Ovary (tissue), 9 donors: ENCODE measurements around the gene SH3GL3. TPM values are rescaled to one million over a fixed set of nuclear protein-coding genes. Genes with fewer than 3 reads are reported as not detected.

Experiments
- DNase-seq, 5 donors: peaks; one replicate each; pipeline ENCODE4 v3.0.0-alpha.2; 2019 to 2020
- H3K27ac ChIP-seq, 2 donors: fragments of 200-600 bp; one replicate each; pipeline versions ENCODE4 v1.5.1 to v1.8.0; 2019 to 2022
- H3K27me3 ChIP-seq: fragments of 200-600 bp; one replicate; pipeline ENCODE4 v1.8.0; 2022
- H3K36me3 ChIP-seq: fragments of 200-600 bp; sonication (generic); one replicate; pipeline ENCODE4 v1.5.1; 2019
- H3K4me1 ChIP-seq: one replicate; pipeline ENCODE4 v1.8.1; 2013; ENCODE audit warnings: mild to moderate bottlenecking, moderate library complexity; ENCODE audit not compliant: insufficient read depth
- H3K4me3 ChIP-seq: fragments of 200-600 bp; sonication (generic); one replicate; pipeline ENCODE4 v1.5.1; 2017
- H3K9me3 ChIP-seq, 2 donors: fragments of 200-600 bp in 1 of 2; sonication (generic) in 1 of 2; one replicate each; pipeline versions ENCODE4 v1.5.1 to v1.8.1; 2013 to 2019; ENCODE audit warnings: mild to moderate bottlenecking in 1 of 2, moderate library complexity in 1 of 2
- CTCF ChIP-seq, 3 donors: fragments of 450-650 bp in 2 of 3; fragments of 200-600 bp in 1 of 3; IDR thresholded peaks; one replicate each; pipeline versions ENCODE4 v1.5.1 to v1.8.0; 2016 to 2022; ENCODE audit warnings: antibody characterized with exemption in 3 of 3, mild to moderate bottlenecking in 1 of 3
- EP300 ChIP-seq: sonication (generic); formaldehyde crosslinking; IDR thresholded peaks from one replicate; pipeline ENCODE4 v1.6.1; 2017; ENCODE audit warnings: antibody characterized with exemption
- POLR2A ChIP-seq: fragments of 450-650 bp; IDR thresholded peaks from one replicate; pipeline ENCODE4 v1.6.1; 2017; ENCODE audit warnings: antibody characterized with exemption, mild to moderate bottlenecking, moderate library complexity
- WGBS, 3 donors: extraction: QIAGEN DNeasy Blood & Tissue Kit in 1 of 3; methylation state at CpG; one replicate each; pipeline versions ENCODE4 v1.1.5 to v1.1.7; 2013 to 2017; 5-methylcytosine and 5-hydroxymethylcytosine counted together
- intact Hi-C, 4 donors: fragments of 100-400 bp; cut with DNase I; formaldehyde crosslinking; loops; one replicate each; pipeline versions ENCODE4 v1.11.0 to v1.15.1; 2022 to 2023
- polyA plus RNA-seq, 2 donors: library from polyadenylated mRNA; stranded (reverse); fragments of 200-250 nt in 1 of 2; fragments of 350-450 nt in 1 of 2; fragmentation: Illumina TruSeq in 1 of 2; extraction: RNeasy Lipid Tissue Mini Kit (QIAGEN cat#74804) in 1 of 2; gene quantifications; one replicate each; pipeline ENCODE4 v1.2.3, GENCODE V29; 2013 to 2014
- total RNA-seq, 7 donors: library from RNA; depleted of rRNA in 2 of 7; stranded (reverse); fragments of >200 nt in 2 of 7; fragmentation: NEBNext Ultra II Directional in 3 of 7; extraction: Animal tissue kit (Norgen Biotek cat#: 25700) in 3 of 7; gene quantifications; one replicate each; pipeline versions ENCODE4 v1.1.0 to v1.2.4, GENCODE V29; 2016 to 2023
- donor health status: DM: no; HTN: no; CAD: no; lungs with moderate emphysema.
- donor health status: DM: no; HTN: no; CAD: no.
- donor health status: Bipolar disorder and iron deficiency.
- donor health status: DM: yes; HTN: yes; CAD: no.
- donor health status: DM: no; HTN: no; CAD: no.
- donor health status: DM: yes; HTN: yes; CAD: no.

SH3GL3 gene
- total and polyA plus RNA-seq, 9 donors = 0.25 to 4.9 (median 0.55) TPM; not detected in 1

GRCh38 chr15:83436513-83437158 lies 10.5 kb upstream of the SH3GL3 start:
- TF ChIP-seq CTCF (IDR thresholded peaks at IDR 0.05) (no peak), POLR2A (no peak), EP300 (no peak)
- no peak for DNase-seq
- H3K27ac ChIP-seq = no peak overlapping the region
- no peaks in the 10 kb centered on the region for H3K27me3 ChIP-seq
- H3K9me3 ChIP-seq = no peaks in the 10 kb centered on the region
- H3K36me3 ChIP-seq = no peaks in the 10 kb centered on the region
- no peak overlapping the region for H3K4me3 ChIP-seq
- H3K4me1 ChIP-seq = no peaks in the 10 kb centered on the region
- intact Hi-C loops = no loop called here
- 1 to 4% (median 3%) methylated on average over 6 of the region's 6 CpGs for WGBS, 3 donors

- Histone ChIP-seq H3K36me3 (no peaks in the 10 kb centered on the region), H3K4me1 (peaks cover 3% of the 10 kb centered on the region), H3K9me3 (no peaks in the 10 kb centered on the region), H3K27me3 (no peaks in the 10 kb centered on the region), H3K4me3 (no peak overlapping the region), H3K27ac (no peak overlapping the region)
- TF ChIP-seq POLR2A (no peak), CTCF (IDR thresholded peaks at IDR 0.05) (no peak), EP300 (no peak)
- DNase-seq = no peak
- WGBS, 3 donors = 85 to 90% (median 87%) methylated on average over 5 of the region's 5 CpGs
- intact Hi-C loops = loop anchor here in 2 of 4 donors (10.0 kb wide), 2 partner anchors 112 to 592 kb away; no protein-coding TSS in a partner anchor
Observed at GRCh38 chr15:83443076-83443847, 3.9 kb upstream of the SH3GL3 start.

GRCh38 chr15:83444936-83445335 lies 2.2 kb upstream of the SH3GL3 start:
- Histone ChIP-seq H3K27me3 (no peaks in the 10 kb centered on the region), H3K4me1 (peaks cover 3% of the 10 kb centered on the region), H3K4me3 (no peak overlapping the region), H3K36me3 (no peaks in the 10 kb centered on the region), H3K27ac (no peak overlapping the region), H3K9me3 (no peaks in the 10 kb centered on the region)
- intact Hi-C loops = loop anchor here in 2 of 4 donors (10.0 kb wide), 2 partner anchors 110 to 590 kb away; no protein-coding TSS in a partner anchor
- no peak for DNase-seq
- TF ChIP-seq POLR2A (no peak), CTCF (IDR thresholded peaks at IDR 0.05) (no peak), EP300 (no peak)

- no peak overlapping the region for H3K4me3 ChIP-seq
- DNase-seq = no peak
- H3K4me1 ChIP-seq = peaks cover 3% of the 10 kb centered on the region
- H3K9me3 ChIP-seq = no peaks in the 10 kb centered on the region
- H3K27ac ChIP-seq = no peak overlapping the region
- H3K36me3 ChIP-seq = no peaks in the 10 kb centered on the region
- 28 to 36% (median 36%) methylated on average over 5 of the region's 5 CpGs for WGBS, 3 donors
- TF ChIP-seq CTCF (IDR thresholded peaks at IDR 0.05) = no peak
- no peak for TF ChIP-seq POLR2A
- TF ChIP-seq EP300 = no peak
- H3K27me3 ChIP-seq = no peaks in the 10 kb centered on the region
- intact Hi-C loops = loop anchor here in 2 of 4 donors (10.0 kb wide), 2 partner anchors 109 to 589 kb away; no protein-coding TSS in a partner anchor
Observed at GRCh38 chr15:83445643-83446042, 1.5 kb upstream of the SH3GL3 start.
